ENCODE measurements around the gene CCHCR1.

DNA sequence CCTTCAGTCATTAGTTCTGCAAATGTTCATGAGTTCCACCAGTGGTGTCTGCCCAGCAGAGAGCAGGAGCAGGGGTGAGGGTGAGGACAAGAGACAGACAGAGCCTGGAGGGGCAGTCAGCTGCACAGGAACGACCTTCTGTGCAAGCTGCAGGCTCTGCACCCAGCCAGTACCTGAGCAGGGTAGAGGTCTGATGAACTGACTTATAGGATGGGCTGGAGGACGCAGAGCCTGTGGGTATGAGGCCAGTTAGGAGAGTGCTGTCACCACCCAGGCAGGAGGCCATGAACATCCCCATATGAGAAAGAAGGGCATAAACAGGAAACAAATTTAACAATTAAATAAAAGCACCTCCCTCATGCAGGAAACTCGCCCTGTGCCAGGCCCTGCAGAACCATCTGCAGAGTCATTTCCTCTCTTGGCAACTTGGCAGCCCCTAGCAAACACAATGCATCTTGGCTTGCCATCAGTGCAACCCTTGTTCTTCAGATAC lies 63.2 kb downstream of the CCHCR1 start:
- TF ChIP-seq POLR2AphosphoS5 (IDR thresholded peaks at IDR 0.05; ENCODE audit: low read depth, low read length) (no peak), TAF1 (IDR thresholded peaks at IDR 0.05; ENCODE audit: borderline replicate concordance, low read depth, low read length) (no peak), POLR2A (IDR thresholded peaks at IDR 0.05; ENCODE audit: low read depth, low read length) (no peak)
